Liver (tissue), 9 donors: ENCODE data around the gene MYCBPAP. TPM values are rescaled to one million over a fixed set of nuclear protein-coding genes. Genes with fewer than 3 reads are reported as not detected.

Source experiments
- DNase-seq: peaks from one replicate; pipeline ENCODE4 v3.0.0-alpha.2; 2017; ENCODE audit warnings: low spot score
- H3K27ac ChIP-seq, 2 donors: one replicate each; pipeline ENCODE4 v1.7.0; 2013; ENCODE audit warnings: inconsistent platforms in 2 of 2, low read length in 2 of 2, control low read depth in 1 of 2, low read depth in 1 of 2, mild to moderate bottlenecking in 1 of 2
- H3K27me3 ChIP-seq, 4 donors: one replicate each; pipeline versions ENCODE4 v1.6.1 to v1.7.0; 2013; ENCODE audit warnings: low read length in 3 of 4, inconsistent platforms in 1 of 4, mild to moderate bottlenecking in 1 of 4, moderate library complexity in 1 of 4; ENCODE audit not compliant: control insufficient read depth in 4 of 4, insufficient read depth in 4 of 4
- H3K36me3 ChIP-seq, 4 donors: one replicate each; pipeline versions ENCODE4 v1.6.1 to v1.7.0; 2013; ENCODE audit warnings: low read length in 3 of 4, mild to moderate bottlenecking in 3 of 4, low read depth in 1 of 4, moderate library complexity in 1 of 4; ENCODE audit not compliant: control insufficient read depth in 4 of 4, insufficient read depth in 3 of 4
- H3K4me1 ChIP-seq, 4 donors: one replicate each; pipeline versions ENCODE4 v1.6.1 to v1.7.0; 2013; ENCODE audit warnings: low read length in 3 of 4, mild to moderate bottlenecking in 3 of 4, moderate library complexity in 1 of 4; ENCODE audit not compliant: control insufficient read depth in 4 of 4, insufficient read depth in 4 of 4
- H3K4me3 ChIP-seq, 3 donors: one replicate each; pipeline versions ENCODE4 v1.6.1 to v1.7.0; 2013; ENCODE audit warnings: low read length in 3 of 3, control low read depth in 1 of 3, low read depth in 1 of 3, mild to moderate bottlenecking in 1 of 3
- H3K9ac ChIP-seq, 2 donors: one replicate each; pipeline ENCODE4 v1.7.0; 2013; ENCODE audit warnings: low read length in 2 of 2, mild to moderate bottlenecking in 2 of 2, moderate library complexity in 2 of 2, control low read depth in 1 of 2, low read depth in 1 of 2
- H3K9me3 ChIP-seq, 4 donors: one replicate each; pipeline versions ENCODE4 v1.6.1 to v1.7.0; 2013; ENCODE audit warnings: low read length in 3 of 4; ENCODE audit not compliant: control insufficient read depth in 4 of 4
- ATF3 ChIP-seq: IDR thresholded peaks from 2 replicates; pipeline ENCODE4 v1.6.1; 2016; ENCODE audit warnings: antibody characterized with exemption
- CTCF ChIP-seq: fragments of 150-350 bp; IDR thresholded peaks from 2 replicates; pipeline ENCODE4 v1.5.1; 2017; ENCODE audit warnings: improper control_type of control experiment, low read depth, low read length; ENCODE audit not compliant: missing input control
- FOXA1 ChIP-seq: IDR thresholded peaks from 2 replicates; pipeline ENCODE4 v1.6.1; 2016; ENCODE audit warnings: antibody characterized with exemption
- FOXA2 ChIP-seq: IDR thresholded peaks from 2 replicates; pipeline ENCODE4 v1.6.1; 2016; ENCODE audit warnings: antibody characterized with exemption
- GABPA ChIP-seq, 2 donors: IDR thresholded peaks in 1 of 2; conservative IDR thresholded peaks in 1 of 2; 2 replicates each; pipeline ENCODE4 v1.6.1; 2016; ENCODE audit warnings: antibody characterized with exemption in 2 of 2, mild to moderate bottlenecking in 1 of 2, moderate library complexity in 1 of 2
- HNF4A ChIP-seq, 2 donors: conservative IDR thresholded peaks; 2 replicates each; pipeline ENCODE4 v1.6.1; 2016; ENCODE audit warnings: antibody characterized with exemption in 2 of 2, mild to moderate bottlenecking in 2 of 2
- HNF4G ChIP-seq: IDR thresholded peaks from 2 replicates; pipeline ENCODE4 v1.6.1; 2016; ENCODE audit warnings: antibody characterized with exemption
- JUND ChIP-seq, 2 donors: IDR thresholded peaks; 2 replicates each; pipeline ENCODE4 v1.6.1; 2016; ENCODE audit warnings: antibody characterized with exemption in 2 of 2
- MAX ChIP-seq: IDR thresholded peaks from 2 replicates; pipeline ENCODE4 v1.6.1; 2016; ENCODE audit warnings: antibody characterized with exemption
- NR2F2 ChIP-seq: IDR thresholded peaks from 2 replicates; pipeline ENCODE4 v1.6.1; 2016; ENCODE audit warnings: antibody characterized with exemption
- RAD21 ChIP-seq, 2 donors: IDR thresholded peaks; 2 replicates each; pipeline ENCODE4 v1.6.1; 2016; ENCODE audit warnings: antibody characterized with exemption in 2 of 2, mild to moderate bottlenecking in 2 of 2
- REST ChIP-seq: IDR thresholded peaks from 2 replicates; pipeline ENCODE4 v1.6.1; 2016; ENCODE audit warnings: antibody characterized with exemption, mild to moderate bottlenecking
- RXRA ChIP-seq, 2 donors: IDR thresholded peaks; 2 replicates each; pipeline ENCODE4 v1.6.1; 2017 to 2018; ENCODE audit warnings: antibody characterized with exemption in 2 of 2, mild to moderate bottlenecking in 1 of 2
- SP1 ChIP-seq: IDR thresholded peaks from 2 replicates; pipeline ENCODE4 v1.6.1; 2018; ENCODE audit warnings: antibody characterized with exemption, mild to moderate bottlenecking
- TAF1 ChIP-seq: conservative IDR thresholded peaks from 2 replicates; pipeline ENCODE4 v1.6.1; 2016; ENCODE audit warnings: antibody characterized with exemption, mild to moderate bottlenecking
- YY1 ChIP-seq: IDR thresholded peaks from 2 replicates; pipeline ENCODE4 v1.6.1; 2016; ENCODE audit warnings: antibody characterized with exemption, mild to moderate bottlenecking
- ZBTB33 ChIP-seq: IDR thresholded peaks from 2 replicates; pipeline ENCODE4 v1.6.1; 2016; ENCODE audit warnings: antibody characterized with exemption
- WGBS: extraction: QIAGEN DNeasy Blood & Tissue Kit; methylation state at CpG from one replicate; pipeline ENCODE4 v1.1.7; 2013; 5-methylcytosine and 5-hydroxymethylcytosine counted together
- polyA plus RNA-seq, 2 donors: library from polyadenylated mRNA; stranded (reverse) in 1 of 2; unstranded in 1 of 2; fragments of 200-250 nt in 1 of 2; fragments of >200 nt in 1 of 2; fragmentation: Nextera tagmentation in 1 of 2; extraction: Ambion mirVana in 1 of 2; gene quantifications; one replicate each; pipeline versions ENCODE4 v1.2.1 to v1.2.3, GENCODE V29; 2013 to 2015
- total RNA-seq, 2 donors: library from RNA; depleted of rRNA; stranded (reverse); fragments of >200 nt; gene quantifications; one replicate each; pipeline ENCODE4 v1.2.3, GENCODE V29; 2014
- donor health status: healthy.
- donor health status: healthy.
- donor health status: healthy.
- donor health status: healthy.
- donor health status: healthy.

MYCBPAP gene
- total and polyA plus RNA-seq, 4 donors = 0.23 to 0.25 TPM; not detected in 2

- Histone ChIP-seq H3K9me3 (no peaks in the 10 kb centered on the region), H3K27ac (no peak overlapping the region), H3K27me3 (no peaks in the 10 kb centered on the region), H3K4me1 (peaks cover 6 to 45% (median 33%) of the 10 kb centered on the region in 4 donors), H3K9ac (no peak overlapping the region), H3K36me3 (no peaks in the 10 kb centered on the region), H3K4me3 (no peak overlapping the region)
- TF ChIP-seq TAF1 = no peak
- no peak for TF ChIP-seq GABPA (IDR thresholded peaks at IDR 0.05 in 1 of 2, conservative IDR thresholded peaks at IDR 0.05 in 1 of 2)
- no peak for TF ChIP-seq RXRA (IDR thresholded peaks at IDR 0.05)
- no peak for TF ChIP-seq REST
- no peak for TF ChIP-seq HNF4A (conservative IDR thresholded peaks at IDR 0.05)
- TF ChIP-seq FOXA2 = no peak
- no peak for TF ChIP-seq SP1
- no peak for TF ChIP-seq YY1
- TF ChIP-seq ZBTB33 = no peak
- no peak for TF ChIP-seq NR2F2
- no peak for TF ChIP-seq CTCF
- TF ChIP-seq JUND (IDR thresholded peaks at IDR 0.05) = no peak
- TF ChIP-seq ATF3 = no peak
- no peak for TF ChIP-seq FOXA1
- TF ChIP-seq RAD21 (IDR thresholded peaks at IDR 0.05) = no peak
- no peak for TF ChIP-seq MAX
- DNase-seq = no peak
- WGBS = 62% methylated on average over 8 of the region's 8 CpGs
Measured at GRCh38 chr17:50545311-50545710, 37.1 kb downstream of the MYCBPAP start.

- Histone ChIP-seq H3K9me3 (no peaks in the 10 kb centered on the region), H3K4me1 (peaks cover 3 to 47% (median 33%) of the 10 kb centered on the region in 4 donors), H3K27ac (no peak overlapping the region), H3K4me3 (no peak overlapping the region), H3K9ac (no peak overlapping the region), H3K27me3 (no peaks in the 10 kb centered on the region), H3K36me3 (no peaks in the 10 kb centered on the region)
- no peak for DNase-seq
- TF ChIP-seq HNF4G = no peak
- no peak for TF ChIP-seq RAD21 (IDR thresholded peaks at IDR 0.05)
- no peak for TF ChIP-seq GABPA (IDR thresholded peaks at IDR 0.05 in 1 of 2, conservative IDR thresholded peaks at IDR 0.05 in 1 of 2)
- TF ChIP-seq SP1 = no peak
- no peak for TF ChIP-seq ZBTB33
- no peak for TF ChIP-seq REST
- 48% methylated on average over 4 of the region's 4 CpGs for WGBS
Measured at GRCh38 chr17:50546701-50547034, 38.4 kb downstream of the MYCBPAP start.
